Hematopoietic multipotent progenitor cell treated with erythropoietin and hydrocortisone succinate and interleukin-3 and kit ligand, for 4 days (in vitro differentiated cells): ENCODE measurements around the gene NOTCH4.

Source experiments
- DNase-seq: peaks from one replicate; pipeline ENCODE4 v3.0.0-alpha.2; 2015

The NOTCH4 gene

DNA sequence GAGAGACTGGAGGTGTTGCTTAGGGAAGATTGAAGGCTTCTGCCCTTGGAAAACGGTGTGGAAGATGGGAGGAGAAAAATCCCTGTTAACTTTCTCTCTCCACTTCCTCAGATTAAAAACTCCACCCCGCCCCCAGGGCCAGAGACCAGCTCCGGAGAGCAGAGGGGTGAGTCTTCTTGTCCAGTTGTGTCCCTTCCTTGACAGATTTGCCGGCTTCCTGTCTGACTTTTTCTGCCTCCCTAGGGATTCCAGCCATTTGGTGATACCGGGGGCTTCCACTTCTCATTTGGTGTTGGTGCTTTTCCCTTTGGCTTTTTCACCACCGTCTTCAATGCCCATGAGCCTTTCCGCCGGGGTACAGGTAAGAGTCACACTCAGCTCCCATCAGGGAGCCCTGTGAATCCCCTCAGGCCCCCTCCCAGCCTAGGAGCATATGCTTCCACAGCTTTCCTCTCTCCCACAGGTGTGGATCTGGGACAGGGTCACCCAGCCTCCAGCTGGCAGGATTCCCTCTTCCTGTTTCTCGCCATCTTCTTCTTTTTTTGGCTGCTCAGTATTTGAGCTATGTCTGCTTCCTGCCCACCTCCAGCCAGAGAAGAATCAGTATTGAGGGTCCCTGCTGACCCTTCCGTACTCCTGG, 44.0 kb downstream of the NOTCH4 start:
- DNase-seq = no peak

DNA sequence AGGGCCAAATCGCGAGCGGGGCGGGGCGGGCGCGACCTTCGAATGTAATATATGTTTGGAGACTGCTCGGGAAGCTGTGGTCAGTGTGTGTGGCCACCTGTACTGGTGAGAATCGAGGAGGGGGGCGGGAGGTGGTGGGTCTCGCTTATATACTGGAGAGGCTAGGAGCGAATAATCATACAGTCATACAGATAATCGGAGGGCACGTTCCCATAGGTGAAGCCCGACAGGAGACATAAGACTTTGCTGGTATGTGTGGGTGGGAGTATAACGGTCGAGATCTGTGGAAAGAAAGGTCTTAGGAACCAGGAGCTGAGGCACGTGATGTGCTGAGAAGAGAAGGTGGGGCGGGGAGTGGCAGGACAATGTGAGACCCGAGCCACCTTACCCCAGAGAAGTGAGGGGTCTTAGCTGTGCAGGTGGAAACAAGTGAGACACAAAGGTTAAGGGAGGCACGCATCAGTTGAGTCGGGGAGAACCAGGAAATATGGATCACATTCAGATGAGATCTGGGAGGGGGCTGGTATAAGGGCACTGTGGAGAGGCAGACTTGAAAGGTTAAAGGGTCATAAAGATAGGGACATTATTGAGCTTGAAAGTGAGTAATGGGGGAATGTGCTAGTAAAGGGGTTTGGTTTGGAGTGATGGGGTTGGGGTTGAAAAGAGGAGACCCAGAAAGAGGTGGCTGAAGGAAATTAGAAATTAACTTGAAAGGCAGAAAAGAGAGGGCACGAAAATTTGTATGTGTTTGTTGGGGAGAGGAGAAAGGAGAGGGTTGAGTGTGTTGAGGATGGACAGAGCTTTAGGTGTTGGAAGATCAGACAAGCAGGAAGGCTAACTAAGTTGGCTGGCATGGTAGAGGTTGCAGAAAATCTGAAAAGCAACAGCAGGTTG, 45.1 kb downstream of the NOTCH4 start:
- no peak for DNase-seq

DNA sequence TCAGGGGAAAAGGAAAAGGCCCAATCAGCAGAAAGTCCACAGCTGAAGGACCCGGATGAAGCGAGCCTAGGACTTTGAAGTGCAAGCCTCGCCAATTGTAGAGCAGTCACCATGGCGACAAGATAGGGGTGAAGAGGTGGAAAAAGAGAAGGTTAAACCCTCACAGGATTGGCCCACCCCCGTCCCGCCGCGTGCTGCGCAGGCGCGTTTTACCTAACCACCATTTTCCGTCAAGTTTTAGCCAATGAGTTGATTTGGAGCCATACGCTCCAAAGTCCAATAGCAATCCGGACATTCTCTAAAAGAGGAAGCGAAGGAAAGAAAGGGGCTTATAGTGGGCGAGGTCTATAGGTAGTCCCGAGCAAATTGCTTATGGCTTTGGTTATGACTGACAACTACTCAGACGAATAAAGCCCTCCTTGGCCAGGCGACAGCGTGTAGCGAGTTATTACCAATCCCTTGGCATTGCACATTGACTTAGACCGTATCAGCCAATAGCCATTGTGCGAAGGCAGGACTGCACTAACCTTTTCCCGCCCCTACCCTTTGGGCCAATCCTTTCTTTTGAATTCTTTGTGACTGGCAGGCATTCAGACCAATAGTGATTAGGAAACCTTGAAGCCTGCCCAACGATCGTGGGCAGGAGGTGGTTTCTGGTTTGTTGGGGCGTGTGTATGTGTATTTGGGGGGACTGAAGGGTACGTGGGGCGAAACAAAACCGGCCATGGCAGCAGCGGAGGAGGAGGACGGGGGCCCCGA, 45.9 kb downstream of the NOTCH4 start, which contains the start of gene RNF5:
Gene RNF5 (plus strand): TSS at position 618 of the 759 bp plus-strand sequence. CDS start 107 bp downstream, at position 725.
- DNase-seq = peak; percentile 100

DNA sequence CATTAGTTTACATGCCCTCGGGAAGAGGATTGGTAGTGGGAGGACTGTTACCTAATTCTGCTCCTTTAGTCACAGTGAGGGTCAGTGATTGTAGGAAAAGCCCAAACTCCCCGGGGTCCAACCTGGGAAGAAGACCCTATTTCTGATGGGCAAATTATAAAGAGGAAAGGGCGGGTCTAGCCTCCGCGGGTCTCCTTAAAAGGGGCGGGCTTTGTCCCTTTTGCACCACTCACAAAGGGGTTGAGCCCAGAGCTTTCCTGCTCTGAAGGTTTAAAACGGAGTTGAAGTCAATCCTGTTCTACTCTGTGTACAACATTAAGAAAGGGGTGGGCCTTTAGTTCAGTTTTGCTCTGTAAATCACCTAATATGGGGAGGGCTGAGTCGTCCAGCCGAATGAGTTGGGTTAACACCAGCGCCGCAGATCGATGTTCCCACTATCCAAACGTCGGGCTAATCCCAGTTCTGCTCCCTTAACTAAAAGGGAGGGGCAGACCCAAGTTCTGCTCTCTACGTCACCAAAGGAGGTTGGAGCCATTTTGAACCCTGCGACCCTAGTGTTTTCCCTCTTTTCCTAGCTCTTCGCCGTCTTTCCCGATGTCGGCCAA, 46.6 kb downstream of the NOTCH4 start:
- DNase-seq = peak; percentile 85

DNA sequence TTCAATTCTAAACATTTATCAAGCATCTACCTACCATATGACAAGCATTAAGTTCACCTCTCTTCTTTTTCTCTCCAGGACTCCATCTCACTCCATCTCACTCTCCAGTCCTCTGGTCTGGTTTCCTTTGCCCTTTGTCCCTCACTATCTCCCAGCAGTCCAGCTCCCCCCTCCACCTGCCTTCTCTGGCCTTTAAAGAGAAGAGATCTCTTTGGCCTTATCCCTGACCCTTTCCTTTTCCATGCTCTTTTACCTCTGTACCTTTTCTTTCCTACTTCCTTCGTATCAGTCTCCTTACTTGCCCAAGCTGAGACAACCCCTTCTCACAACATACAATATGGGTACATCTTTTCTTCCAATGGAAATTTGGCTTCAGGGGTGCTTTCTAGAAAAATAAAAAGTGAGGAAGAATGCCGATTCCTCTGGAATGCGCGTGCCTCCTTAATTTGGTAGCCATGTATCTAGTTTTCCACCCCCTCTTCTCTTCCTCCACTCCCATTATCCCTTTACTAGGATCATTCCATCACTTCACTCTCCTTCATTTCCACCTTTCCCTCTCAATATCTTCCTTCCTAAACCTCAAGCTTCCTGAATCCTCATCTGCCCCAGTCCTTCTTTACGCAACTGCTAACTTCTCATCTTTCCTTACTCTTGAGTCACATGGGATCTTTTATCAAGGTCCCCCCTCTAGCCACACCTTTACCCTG, 47.2 kb downstream of the NOTCH4 start:
- DNase-seq = no peak

DNA sequence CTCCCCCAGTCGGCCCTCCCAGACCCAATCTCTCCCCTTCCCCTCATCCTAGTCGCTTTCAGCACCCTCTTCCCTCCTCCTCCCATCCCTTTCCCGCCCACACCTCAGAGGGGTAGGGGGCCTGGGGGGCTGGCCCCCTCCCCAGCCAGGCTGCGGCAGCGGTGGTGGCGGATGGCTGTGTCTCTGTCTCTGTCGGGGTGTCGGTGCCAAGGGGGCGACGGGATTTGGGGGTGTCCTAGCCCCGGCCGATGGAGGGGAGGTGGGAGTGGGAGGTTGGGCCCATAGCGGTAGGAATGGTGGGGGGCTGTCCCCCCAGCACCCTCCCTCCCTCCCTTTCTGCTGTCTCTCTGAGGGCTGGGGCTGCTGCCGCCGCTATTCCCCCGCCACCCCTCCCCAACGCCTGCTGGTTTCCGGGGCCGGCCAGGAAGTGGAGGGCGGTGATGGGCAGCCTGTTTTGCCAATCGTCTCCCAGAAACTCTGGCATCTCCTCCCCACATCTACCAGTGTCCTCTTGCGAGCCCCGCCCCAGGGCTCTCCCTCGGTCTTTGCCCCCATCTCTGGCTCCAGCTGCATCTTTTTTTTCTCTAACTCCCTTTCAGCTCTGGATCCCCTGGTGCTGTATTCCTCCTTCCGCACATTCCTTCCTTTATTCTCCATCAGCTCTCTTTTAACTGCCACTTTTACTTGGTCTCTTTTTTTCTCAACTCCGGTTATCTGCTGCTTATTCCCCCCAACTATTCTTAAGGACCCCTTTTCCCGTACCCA, 48.0 kb downstream of the NOTCH4 start, which contains the start of gene AGPAT1:
Gene AGPAT1 (minus strand): TSS at position 374 of the 765 bp plus-strand sequence. CDS start 4,588 bp downstream, outside the sequence.
- DNase-seq = peak; percentile 98

GRCh38 chr6:32175322-32175710, 48.6 kb downstream of the NOTCH4 start:
- DNase-seq = no peak

DNA sequence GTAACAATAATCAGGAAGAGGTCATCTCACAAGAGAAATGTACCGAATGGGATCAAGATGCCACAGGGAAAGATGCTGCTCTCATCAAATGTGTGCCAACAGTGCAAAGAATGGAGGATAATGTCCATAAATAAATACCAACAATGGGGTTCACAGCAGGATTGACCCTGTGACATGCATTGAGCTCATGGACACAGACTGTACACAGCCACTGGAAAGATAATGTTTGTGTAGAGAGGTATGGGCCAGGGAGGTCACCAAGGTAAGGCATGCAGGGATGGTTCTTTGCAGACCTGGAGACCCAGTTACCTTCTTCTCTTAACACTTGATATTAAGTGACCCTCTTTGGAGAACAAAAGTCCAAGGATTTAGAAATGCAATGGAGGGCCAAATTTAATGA, 49.5 kb downstream of the NOTCH4 start:
- no peak for DNase-seq

DNA sequence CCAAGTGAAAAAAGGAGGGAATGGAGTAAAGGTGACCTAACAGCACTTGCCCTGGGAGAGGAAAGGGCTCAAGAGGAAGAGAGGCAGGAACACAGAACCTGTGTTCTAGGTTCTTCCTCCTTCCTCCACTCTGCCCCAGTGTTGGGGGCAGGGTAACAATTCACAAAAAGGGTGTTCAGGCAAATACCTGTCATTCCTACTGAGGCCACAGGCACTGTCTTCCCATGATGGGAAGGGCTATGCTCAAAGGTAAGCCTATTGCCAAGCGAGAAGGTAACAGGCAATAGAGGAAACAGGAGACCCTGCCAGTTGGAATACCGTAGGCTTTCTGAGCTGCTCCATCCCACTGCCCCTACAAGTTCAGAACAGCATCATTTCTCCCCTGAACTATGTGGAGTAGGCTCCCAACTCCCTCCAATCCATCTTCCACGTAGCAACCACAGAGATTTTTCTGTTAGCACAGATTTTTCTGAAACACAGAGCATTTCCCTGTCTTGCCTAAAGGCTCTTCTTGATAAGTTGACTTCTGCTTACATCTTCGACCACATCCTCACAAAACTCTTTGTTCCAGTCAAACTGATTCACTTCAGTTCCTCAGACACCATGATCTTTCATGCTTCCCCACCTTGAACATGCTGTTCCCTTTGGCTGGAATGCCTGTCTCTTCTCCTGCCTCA, 50.7 kb downstream of the NOTCH4 start:
- DNase-seq = no peak

- no peak for DNase-seq
Measured at GRCh38 chr6:32171234-32171633, 52.6 kb downstream of the NOTCH4 start.

GRCh38 chr6:32170294-32170693, 53.6 kb downstream of the NOTCH4 start:
- no peak for DNase-seq

GRCh38 chr6:32168807-32169591, 54.9 kb downstream of the NOTCH4 start:
- no peak for DNase-seq

GRCh38 chr6:32168350-32168749, 55.5 kb downstream of the NOTCH4 start:
- no peak for DNase-seq

GRCh38 chr6:32167761-32168262, 56.1 kb downstream of the NOTCH4 start:
- DNase-seq = peak; percentile 91

GRCh38 chr6:32167154-32167760, 56.6 kb downstream of the NOTCH4 start:
- no peak for DNase-seq

DNA sequence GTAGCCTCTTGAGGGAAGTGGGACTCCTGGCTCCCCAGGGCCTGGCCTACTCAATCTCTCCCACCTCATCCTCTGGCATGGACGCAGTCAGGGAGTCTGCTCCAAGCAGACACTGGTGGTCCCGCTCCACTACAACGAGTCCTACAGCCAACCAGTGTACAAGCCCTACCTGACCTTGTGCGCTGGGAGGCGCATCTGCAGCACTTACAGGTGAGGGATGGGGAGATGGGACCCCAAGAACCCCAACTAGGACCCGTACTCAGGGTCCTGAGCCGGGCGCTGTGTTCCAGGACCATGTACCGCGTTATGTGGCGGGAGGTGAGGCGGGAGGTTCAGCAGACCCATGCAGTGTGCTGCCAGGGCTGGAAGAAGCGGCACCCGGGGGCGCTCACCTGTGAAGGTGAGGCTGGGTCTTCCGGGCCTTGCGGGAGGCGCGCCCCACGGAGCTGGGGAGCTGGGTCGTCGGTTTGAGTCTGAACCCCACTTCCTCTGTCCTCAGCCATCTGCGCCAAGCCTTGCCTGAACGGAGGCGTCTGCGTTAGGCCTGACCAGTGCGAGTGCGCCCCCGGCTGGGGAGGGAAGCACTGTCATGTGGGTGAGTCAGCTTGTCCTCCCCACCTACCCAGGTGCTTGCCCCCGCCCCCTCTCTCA, 57.3 kb downstream of the NOTCH4 start:
- no peak for DNase-seq

GRCh38 chr6:32164295-32164694, 59.6 kb downstream of the NOTCH4 start, which contains the start of gene EGFL8:
TSS of gene EGFL8 (plus strand) at chr6:32164595. CDS start at chr6:32166166, 1,571 bp downstream.
- DNase-seq = no peak

- no peak for DNase-seq
Measured at GRCh38 chr6:32163559-32164258, 60.2 kb downstream of the NOTCH4 start.
